Esophagus muscularis mucosa (tissue), 4 donors: Measurements from ENCODE around the gene TMEM170A. TPM values are rescaled to one million over a fixed set of nuclear protein-coding genes. Genes with fewer than 3 reads are reported as not detected.
A peak's percentile ranks its signal among the peaks of the same experiment; 100 is the strongest.

Experiments
- DNase-seq: peaks from one replicate; pipeline ENCODE4 v3.0.0-alpha.2; 2017; ENCODE audit errors: extremely low spot score
- H3K27ac ChIP-seq, 4 donors: fragments of 200-600 bp; sonication (generic); replicated peaks in 1 of 4; 1 replicate in 3 of 4; 2 replicates in 1 of 4; pipeline ENCODE4 v1.5.1; 2016 to 2019; ENCODE audit warnings: mild to moderate bottlenecking in 1 of 4
- H3K27me3 ChIP-seq, 4 donors: fragments of 200-600 bp; sonication (generic); one replicate each; pipeline versions ENCODE4 v1.5.1 to v1.6.0; 2016 to 2019
- H3K36me3 ChIP-seq, 4 donors: fragments of 200-600 bp; sonication (generic); one replicate each; pipeline ENCODE4 v1.5.1; 2016 to 2019
- H3K4me1 ChIP-seq, 4 donors: fragments of 200-600 bp; sonication (generic); one replicate each; pipeline ENCODE4 v1.5.1; 2016 to 2019
- H3K4me3 ChIP-seq, 4 donors: fragments of 200-600 bp; sonication (generic); 1 replicate in 2 of 4; 2 replicates in 2 of 4; pipeline ENCODE4 v1.5.1; 2016 to 2019; ENCODE audit warnings: mild to moderate bottlenecking in 4 of 4, moderate library complexity in 1 of 4
- H3K9me3 ChIP-seq, 4 donors: fragments of 200-600 bp; sonication (generic); 1 replicate in 3 of 4; 2 replicates in 1 of 4; pipeline ENCODE4 v1.5.1; 2016 to 2019
- EP300 ChIP-seq: sonication (generic); formaldehyde crosslinking; IDR thresholded peaks from one replicate; pipeline ENCODE4 v1.6.1; 2017; ENCODE audit warnings: antibody characterized with exemption
- POLR2A ChIP-seq: fragments of 450-650 bp; IDR thresholded peaks from one replicate; pipeline ENCODE4 v1.6.1; 2017; ENCODE audit warnings: antibody characterized with exemption, moderate library complexity, mild to moderate bottlenecking, low read depth
- POLR2AphosphoS5 ChIP-seq, 2 donors: sonication (generic); formaldehyde crosslinking; IDR thresholded peaks; one replicate each; pipeline ENCODE4 v1.6.1; 2017; ENCODE audit warnings: antibody characterized with exemption in 2 of 2
- WGBS: methylation state at CpG from one replicate; pipeline ENCODE4 v1.1.5; 2018; 5-methylcytosine and 5-hydroxymethylcytosine counted together
- intact Hi-C: fragments of 100-400 bp; cut with DNase I; formaldehyde crosslinking; loops from one replicate; pipeline ENCODE4 v1.15.1; 2023
- total RNA-seq, 4 donors: library from RNA; depleted of rRNA; stranded (reverse); fragments of >200 nt; gene quantifications; one replicate each; pipeline versions ENCODE4 v1.1.0 to v1.2.1, GENCODE V29; 2016
- TF ChIP-seq, protein P1 (sequence below), 3 experiments: fragments of 200-600 bp in 2 of 3; fragments of 450-650 bp in 1 of 3; sonication (generic) in 2 of 3; IDR thresholded peaks; one replicate each; pipeline ENCODE4 v1.5.1; 2017 to 2019; ENCODE audit warnings: antibody characterized with exemption in 3 of 3, mild to moderate bottlenecking in 2 of 3, moderate library complexity in 1 of 3

The TMEM170A gene
- total RNA-seq, 4 donors from 2014 or later = 11.2 to 18.3 (median 14.9) TPM

DNA sequence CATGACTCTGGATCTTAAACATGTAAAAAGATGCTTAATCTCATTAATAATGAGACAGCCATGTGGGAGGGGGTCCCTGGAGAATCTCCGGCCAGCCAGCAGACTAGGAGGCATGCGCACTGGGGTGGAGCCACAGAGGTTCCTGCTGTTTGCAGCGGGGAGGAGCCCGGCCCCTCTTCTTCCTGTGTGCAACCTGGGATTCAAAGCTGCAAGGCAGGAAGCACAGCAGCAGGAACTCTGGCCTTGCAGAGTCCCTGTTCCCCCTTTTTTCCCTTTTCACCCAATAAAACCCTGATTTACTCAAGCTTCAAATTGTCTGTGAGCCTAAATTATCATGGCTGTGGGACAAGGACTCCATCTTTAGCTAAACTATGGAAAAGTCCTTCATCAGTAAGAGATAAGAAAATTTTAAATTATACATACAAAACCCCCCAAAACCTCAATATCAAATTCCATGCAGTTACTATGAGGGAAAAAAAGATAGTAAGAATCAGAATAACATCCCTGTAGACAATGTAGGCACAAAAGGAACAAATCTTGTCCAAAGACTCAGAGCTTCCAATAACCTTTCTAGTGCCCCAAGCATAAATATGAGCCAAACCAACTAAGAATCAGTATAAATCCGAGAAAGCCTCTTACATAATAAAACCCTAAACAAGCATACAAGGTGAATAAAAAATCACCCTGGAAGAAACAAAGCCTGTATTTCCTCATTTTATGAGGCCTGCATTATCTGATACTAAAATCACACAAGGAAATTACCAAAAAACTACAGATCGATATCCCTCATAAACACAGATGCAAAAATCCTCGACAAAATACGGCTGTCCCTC, 43.3 kb downstream of the TMEM170A start:
- no peak overlapping the region for H3K27ac ChIP-seq
- 45% methylated on average over 8 of the region's 8 CpGs for WGBS
- H3K36me3 ChIP-seq = no peaks in the 10 kb centered on the region
- no peaks in the 10 kb centered on the region for H3K9me3 ChIP-seq
- intact Hi-C loops = no loop called here
- H3K27me3 ChIP-seq = no peaks in the 10 kb centered on the region
- no peak overlapping the region for H3K4me3 ChIP-seq
- peak; percentile 93 for DNase-seq
- TF ChIP-seq POLR2A (no peak), EP300 (no peak), POLR2AphosphoS5 (IDR thresholded peaks at IDR 0.05) (peak in 1 of 2 donors; percentile 47)
- TF ChIP-seq, protein P1, sequence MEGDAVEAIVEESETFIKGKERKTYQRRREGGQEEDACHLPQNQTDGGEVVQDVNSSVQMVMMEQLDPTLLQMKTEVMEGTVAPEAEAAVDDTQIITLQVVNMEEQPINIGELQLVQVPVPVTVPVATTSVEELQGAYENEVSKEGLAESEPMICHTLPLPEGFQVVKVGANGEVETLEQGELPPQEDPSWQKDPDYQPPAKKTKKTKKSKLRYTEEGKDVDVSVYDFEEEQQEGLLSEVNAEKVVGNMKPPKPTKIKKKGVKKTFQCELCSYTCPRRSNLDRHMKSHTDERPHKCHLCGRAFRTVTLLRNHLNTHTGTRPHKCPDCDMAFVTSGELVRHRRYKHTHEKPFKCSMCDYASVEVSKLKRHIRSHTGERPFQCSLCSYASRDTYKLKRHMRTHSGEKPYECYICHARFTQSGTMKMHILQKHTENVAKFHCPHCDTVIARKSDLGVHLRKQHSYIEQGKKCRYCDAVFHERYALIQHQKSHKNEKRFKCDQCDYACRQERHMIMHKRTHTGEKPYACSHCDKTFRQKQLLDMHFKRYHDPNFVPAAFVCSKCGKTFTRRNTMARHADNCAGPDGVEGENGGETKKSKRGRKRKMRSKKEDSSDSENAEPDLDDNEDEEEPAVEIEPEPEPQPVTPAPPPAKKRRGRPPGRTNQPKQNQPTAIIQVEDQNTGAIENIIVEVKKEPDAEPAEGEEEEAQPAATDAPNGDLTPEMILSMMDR (IDR thresholded peaks at IDR 0.05) = no peak
- peaks cover 11 to 33% (median 19%) of the 10 kb centered on the region in 4 donors for H3K4me1 ChIP-seq

DNA sequence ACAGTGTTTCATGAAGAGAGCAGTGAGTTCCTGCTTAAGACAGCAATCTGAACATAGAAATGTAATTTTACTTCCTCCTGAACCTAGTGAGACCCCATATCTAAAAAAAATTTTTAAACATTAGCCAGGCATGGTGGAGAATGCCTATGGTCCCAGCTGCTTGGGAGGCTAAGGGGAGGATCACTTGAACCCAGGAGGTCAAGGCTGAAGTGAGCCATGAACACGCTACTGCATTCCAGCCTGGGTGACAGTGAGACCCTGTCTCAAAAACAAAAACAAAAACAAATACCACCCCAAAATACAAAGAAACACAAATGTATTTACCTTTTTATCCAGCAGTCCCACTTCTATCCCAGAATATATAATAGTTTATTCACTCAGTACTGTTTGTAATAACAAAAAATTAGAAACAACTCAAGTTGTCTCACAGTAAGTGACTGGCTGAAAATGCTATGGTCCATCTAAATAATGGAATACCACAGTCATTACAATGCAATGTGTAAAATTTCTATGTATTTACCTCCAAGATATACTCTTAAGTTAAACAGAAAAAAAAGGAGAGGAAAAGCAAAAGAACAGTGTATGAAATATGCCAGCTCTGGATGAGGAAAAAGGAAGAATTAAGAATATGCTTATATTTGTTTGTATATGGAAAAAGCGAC, 47.5 kb downstream of the TMEM170A start:
- DNase-seq = no peak
- peaks cover 11 to 25% (median 21%) of the 10 kb centered on the region in 4 donors for H3K4me1 ChIP-seq
- no peak for TF ChIP-seq POLR2AphosphoS5 (IDR thresholded peaks at IDR 0.05)
- no peak for TF ChIP-seq POLR2A
- TF ChIP-seq EP300 = no peak
- TF ChIP-seq, protein P1 (IDR thresholded peaks at IDR 0.05) = no peak
- intact Hi-C loops = no loop called here
- 43% methylated on average over 2 of the region's 2 CpGs for WGBS
- H3K9me3 ChIP-seq = no peaks in the 10 kb centered on the region
- no peaks in the 10 kb centered on the region for H3K27me3 ChIP-seq
- H3K36me3 ChIP-seq = peaks cover 0 to 20% (median 11%) of the 10 kb centered on the region in 4 donors
- H3K27ac ChIP-seq = no peak overlapping the region
- H3K4me3 ChIP-seq = no peak overlapping the region

DNA sequence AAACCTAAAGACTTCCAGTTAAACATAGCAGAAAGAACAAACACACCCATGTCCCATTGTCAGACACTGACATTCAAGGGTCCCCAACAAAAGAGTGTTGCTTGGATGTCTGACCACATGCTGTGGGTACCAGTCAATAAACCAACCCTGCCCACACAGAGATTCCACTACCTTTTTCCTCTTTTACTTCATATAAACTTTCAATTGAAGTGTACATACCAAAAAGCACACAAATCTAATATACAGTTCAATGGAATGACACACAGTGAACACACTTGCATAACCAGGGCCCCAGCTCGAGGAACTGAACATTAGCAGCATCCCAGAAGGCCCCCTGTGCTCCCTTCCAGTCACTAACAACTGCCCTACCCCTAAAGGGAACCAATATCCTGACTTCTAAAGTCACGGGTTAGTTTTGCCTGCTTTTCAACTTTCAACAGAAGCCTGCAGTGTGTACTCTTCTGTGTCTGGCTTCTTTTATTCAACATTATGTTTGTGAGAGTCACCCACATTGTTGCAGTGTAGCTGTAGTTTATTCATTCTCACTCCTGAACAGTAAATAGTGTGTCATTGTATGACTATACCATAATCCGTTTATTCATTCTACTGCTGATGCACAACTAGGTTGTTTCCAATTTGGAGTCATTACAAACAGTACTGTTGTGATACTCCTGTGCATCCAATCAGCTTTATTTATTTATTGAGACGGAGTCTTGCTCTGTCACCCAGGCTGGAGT, 49.2 kb downstream of the TMEM170A start:
- intact Hi-C loops = no loop called here
- peaks cover 7 to 36% (median 24%) of the 10 kb centered on the region in 4 donors for H3K36me3 ChIP-seq
- no peaks in the 10 kb centered on the region for H3K9me3 ChIP-seq
- peaks cover 0 to 13% (median 7%) of the 10 kb centered on the region in 4 donors for H3K4me1 ChIP-seq
- TF ChIP-seq, protein P1 (IDR thresholded peaks at IDR 0.05) = no peak
- TF ChIP-seq POLR2AphosphoS5 (IDR thresholded peaks at IDR 0.05) (no peak), EP300 (no peak), POLR2A (no peak)
- H3K27me3 ChIP-seq = no peaks in the 10 kb centered on the region
- WGBS = 65% methylated on average over 4 of the region's 4 CpGs
- no peak overlapping the region for H3K27ac ChIP-seq
- DNase-seq = no peak
- H3K4me3 ChIP-seq = no peak overlapping the region

DNA sequence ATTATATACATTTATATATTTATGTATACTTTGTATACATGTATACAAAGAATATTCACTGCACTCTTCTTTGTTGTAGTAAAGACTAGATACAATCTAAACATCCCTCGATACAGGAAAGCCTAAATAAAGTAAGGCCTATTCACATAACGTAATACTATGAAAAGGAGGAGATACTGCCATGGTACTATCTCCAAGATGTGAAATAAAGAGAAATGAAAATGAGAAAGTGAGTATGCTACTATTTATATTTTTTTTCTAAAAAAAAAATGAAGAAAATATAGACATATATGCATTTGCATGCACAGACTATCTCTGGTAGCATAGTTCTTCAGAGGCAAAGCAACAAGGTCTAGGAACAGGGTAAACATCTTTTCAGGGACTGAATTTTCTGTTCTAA, 50.5 kb downstream of the TMEM170A start:
- intact Hi-C loops = no loop called here
- H3K27me3 ChIP-seq = no peaks in the 10 kb centered on the region
- 89% methylated on average over 2 of the region's 2 CpGs for WGBS

More for the DNA sequence above, 50.5 kb downstream of the TMEM170A start:
- H3K4me1 ChIP-seq = peaks cover 0 to 6% (median 5%) of the 10 kb centered on the region in 4 donors
- no peak overlapping the region for H3K4me3 ChIP-seq
- TF ChIP-seq EP300 (no peak), POLR2AphosphoS5 (IDR thresholded peaks at IDR 0.05) (no peak), POLR2A (no peak)
- TF ChIP-seq, protein P1 (IDR thresholded peaks at IDR 0.05) = no peak
- H3K9me3 ChIP-seq = no peaks in the 10 kb centered on the region
- DNase-seq = no peak
- no peak overlapping the region for H3K27ac ChIP-seq
- H3K36me3 ChIP-seq = peaks cover 7 to 50% (median 32%) of the 10 kb centered on the region in 4 donors
